OCI-LY1 (cell line): ENCODE measurements around the gene PLEKHJ1.
A peak's percentile ranks its signal among the peaks of the same experiment; 100 is the strongest.

Experiments used
- H2AFZ ChIP-seq: fragments of 200-600 bp; sonication (generic), shearing (Covaris generic); 2 replicates; pipeline ENCODE4 v1.6.0; 2014; ENCODE audit warnings: antibody characterized with exemption, mild to moderate bottlenecking, low read length
- H3F3A ChIP-seq: fragments of 200-600 bp; sonication (generic), shearing (Covaris generic); 2 replicates; pipeline ENCODE4 v1.6.0; 2014; ENCODE audit warnings: mild to moderate bottlenecking, antibody characterized with exemption, low read length, moderate library complexity; ENCODE audit not compliant: insufficient read depth
- H3K27ac ChIP-seq: fragments of 200-600 bp; sonication (generic); 2 replicates; pipeline ENCODE4 v1.5.1; 2014; ENCODE audit warnings: low read length, mixed run types, mild to moderate bottlenecking, low read depth; ENCODE audit not compliant: poor library complexity, severe bottlenecking
- H3K27me3 ChIP-seq: fragments of 200-600 bp; sonication (generic); 2 replicates; pipeline ENCODE4 v1.6.0; 2014; ENCODE audit warnings: antibody characterized with exemption, mild to moderate bottlenecking, low read length, moderate library complexity; ENCODE audit not compliant: insufficient read depth
- H3K36me3 ChIP-seq: fragments of 200-600 bp; sonication (generic); 2 replicates; pipeline ENCODE4 v1.6.1; 2014; ENCODE audit warnings: mild to moderate bottlenecking, antibody characterized with exemption, low read length, moderate library complexity, mixed read lengths; ENCODE audit not compliant: insufficient read depth
- H3K4me1 ChIP-seq: fragments of 200-600 bp; sonication (generic); 2 replicates; pipeline ENCODE4 v1.5.1; 2014; ENCODE audit warnings: mild to moderate bottlenecking, low read length, moderate library complexity; ENCODE audit not compliant: insufficient read depth, severe bottlenecking
- H3K4me2 ChIP-seq: fragments of 200-600 bp; sonication (generic), shearing (Covaris generic); 2 replicates; pipeline ENCODE4 v1.6.1; 2014; ENCODE audit warnings: low read length
- H3K4me3 ChIP-seq: fragments of 200-600 bp; sonication (generic); 2 replicates; pipeline ENCODE4 v1.5.1; 2014; ENCODE audit warnings: low read length, low read depth, mild to moderate bottlenecking, mixed read lengths; ENCODE audit not compliant: poor library complexity, severe bottlenecking
- H3K79me2 ChIP-seq: fragments of 200-600 bp; shearing (Covaris generic); 2 replicates; pipeline ENCODE4 v1.6.1; 2016; ENCODE audit warnings: mixed run types, low read length, mixed read lengths; ENCODE audit not compliant: insufficient read depth
- H3K9ac ChIP-seq: fragments of 200-600 bp; sonication (generic), shearing (Covaris generic); 2 replicates; pipeline ENCODE4 v1.6.1; 2014; ENCODE audit warnings: mild to moderate bottlenecking, low read length, mixed read lengths
- H3K9me2 ChIP-seq: fragments of 200-600 bp; sonication (generic), shearing (Covaris generic); 2 replicates; pipeline ENCODE4 v1.6.1; 2014; ENCODE audit warnings: low read depth, mild to moderate bottlenecking, low read length, mixed read lengths
- H3K9me3 ChIP-seq: fragments of 200-600 bp; shearing (Covaris generic); 2 replicates; pipeline ENCODE4 v1.6.1; 2014; ENCODE audit warnings: low read length, mixed read lengths
- H4K20me1 ChIP-seq: fragments of 200-600 bp; sonication (generic), shearing (Covaris generic); 2 replicates; pipeline ENCODE4 v1.6.0; 2016; ENCODE audit warnings: mild to moderate bottlenecking, low read length; ENCODE audit not compliant: insufficient read depth
- EZH2 ChIP-seq: fragments of 200-600 bp; sonication (generic), shearing (Covaris generic); IDR thresholded peaks from 2 replicates; pipeline ENCODE4 v1.8.0; 2017; ENCODE audit warnings: borderline replicate concordance, mixed run types, mild to moderate bottlenecking, antibody characterized with exemption, low read length, moderate library complexity, mixed read lengths
- TF ChIP-seq, protein P1 (sequence below): fragments of 200-600 bp; sonication (generic), shearing (Covaris generic); IDR thresholded peaks from 2 replicates; pipeline ENCODE4 v1.5.1; 2017; ENCODE audit warnings: mild to moderate bottlenecking, antibody characterized with exemption, low read length, moderate library complexity, mixed read lengths

PLEKHJ1 gene

DNA sequence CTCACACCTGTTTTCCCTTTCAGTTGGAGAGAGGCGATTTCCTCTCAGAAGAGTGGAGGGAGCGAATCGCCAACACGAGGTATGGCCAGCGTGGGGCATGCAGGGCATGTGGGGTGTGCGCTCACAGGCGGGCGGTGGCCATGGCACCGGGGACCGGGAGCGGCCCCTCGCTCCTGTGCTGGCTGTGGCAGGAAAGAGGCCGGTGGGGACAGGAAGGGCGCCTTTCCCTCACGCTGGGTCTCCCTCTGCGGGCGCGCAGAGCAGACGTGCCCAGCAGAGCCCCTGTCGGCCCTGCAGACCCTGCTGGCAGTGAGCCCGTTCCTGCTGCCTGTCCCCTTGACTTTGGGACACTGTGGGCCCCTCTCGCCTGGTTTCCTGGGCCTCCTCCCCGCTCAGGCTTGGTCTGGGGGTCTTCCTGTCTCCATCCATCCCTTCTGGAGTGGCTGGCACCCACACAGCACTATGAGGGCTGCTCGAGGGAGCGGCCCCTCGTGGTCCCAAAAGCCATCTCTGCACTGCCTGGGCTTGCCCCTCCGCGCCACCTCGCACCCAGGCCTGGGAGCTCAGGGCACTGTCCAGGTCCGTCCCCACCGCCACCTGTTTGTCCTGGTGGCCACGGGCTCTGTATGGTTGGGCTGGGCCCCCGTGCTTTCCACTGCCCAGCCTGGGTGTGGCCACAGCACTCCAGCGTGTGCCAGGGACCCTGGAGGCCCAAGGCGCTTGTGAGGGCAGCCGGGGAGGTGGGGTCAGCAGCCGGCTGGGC, 36.1 kb downstream of the PLEKHJ1 start:
- Histone ChIP-seq H3K4me1 (no peaks in the 10 kb centered on the region), H3K79me2 (no peaks in the 10 kb centered on the region), H4K20me1 (no peaks in the 10 kb centered on the region), H2AFZ (no peak overlapping the region), H3F3A (no peaks in the 10 kb centered on the region), H3K27me3 (no peaks in the 10 kb centered on the region), H3K27ac (no peak overlapping the region), H3K9me2 (no peaks in the 10 kb centered on the region), H3K4me3 (no peak overlapping the region), H3K9ac (no peak overlapping the region), H3K4me2 (no peak overlapping the region), H3K36me3 (no peaks in the 10 kb centered on the region; the same call in 1 of the 2 replicates), H3K9me3 (no peaks in the 10 kb centered on the region)
- TF ChIP-seq EZH2, result no peak

DNA sequence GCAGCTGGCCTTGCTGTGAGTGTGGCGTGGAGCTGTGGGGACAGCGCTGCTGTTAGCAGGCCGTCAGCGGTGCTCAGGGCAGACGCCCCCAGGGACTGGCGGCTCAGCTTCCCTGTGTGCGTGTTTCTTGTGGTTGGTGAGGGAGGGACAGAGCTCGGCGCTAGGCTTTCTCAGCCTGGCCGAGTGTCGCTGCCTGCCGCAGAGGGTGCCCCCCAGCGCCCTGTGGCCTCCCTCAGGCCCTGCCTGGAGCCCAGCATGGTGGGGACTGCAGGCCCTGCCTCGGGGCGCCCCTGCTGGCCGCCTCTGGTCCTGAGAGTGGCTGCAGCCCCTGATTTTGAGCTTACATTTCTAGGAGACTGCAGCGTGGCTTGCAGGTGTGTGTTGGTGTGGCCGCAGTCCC, 36.9 kb downstream of the PLEKHJ1 start:
- no peaks in the 10 kb centered on the region for H3F3A ChIP-seq
- no peaks in the 10 kb centered on the region for H3K79me2 ChIP-seq
- H3K9ac ChIP-seq, result no peak overlapping the region
- H3K36me3 ChIP-seq, result no peaks in the 10 kb centered on the region; the same call in 1 of the 2 replicates
- no peak overlapping the region for H3K4me2 ChIP-seq
- H3K9me3 ChIP-seq, result no peaks in the 10 kb centered on the region
- no peaks in the 10 kb centered on the region for H3K9me2 ChIP-seq
- H3K27ac ChIP-seq, result no peak overlapping the region
- no peaks in the 10 kb centered on the region for H3K27me3 ChIP-seq
- TF ChIP-seq EZH2, result no peak
- TF ChIP-seq, protein P1, sequence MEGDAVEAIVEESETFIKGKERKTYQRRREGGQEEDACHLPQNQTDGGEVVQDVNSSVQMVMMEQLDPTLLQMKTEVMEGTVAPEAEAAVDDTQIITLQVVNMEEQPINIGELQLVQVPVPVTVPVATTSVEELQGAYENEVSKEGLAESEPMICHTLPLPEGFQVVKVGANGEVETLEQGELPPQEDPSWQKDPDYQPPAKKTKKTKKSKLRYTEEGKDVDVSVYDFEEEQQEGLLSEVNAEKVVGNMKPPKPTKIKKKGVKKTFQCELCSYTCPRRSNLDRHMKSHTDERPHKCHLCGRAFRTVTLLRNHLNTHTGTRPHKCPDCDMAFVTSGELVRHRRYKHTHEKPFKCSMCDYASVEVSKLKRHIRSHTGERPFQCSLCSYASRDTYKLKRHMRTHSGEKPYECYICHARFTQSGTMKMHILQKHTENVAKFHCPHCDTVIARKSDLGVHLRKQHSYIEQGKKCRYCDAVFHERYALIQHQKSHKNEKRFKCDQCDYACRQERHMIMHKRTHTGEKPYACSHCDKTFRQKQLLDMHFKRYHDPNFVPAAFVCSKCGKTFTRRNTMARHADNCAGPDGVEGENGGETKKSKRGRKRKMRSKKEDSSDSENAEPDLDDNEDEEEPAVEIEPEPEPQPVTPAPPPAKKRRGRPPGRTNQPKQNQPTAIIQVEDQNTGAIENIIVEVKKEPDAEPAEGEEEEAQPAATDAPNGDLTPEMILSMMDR, result peak; percentile 45; the same call in 1 of the 2 replicates
- H3K4me1 ChIP-seq, result no peaks in the 10 kb centered on the region
- no peak overlapping the region for H3K4me3 ChIP-seq
- H2AFZ ChIP-seq, result no peak overlapping the region
- no peaks in the 10 kb centered on the region for H4K20me1 ChIP-seq

DNA sequence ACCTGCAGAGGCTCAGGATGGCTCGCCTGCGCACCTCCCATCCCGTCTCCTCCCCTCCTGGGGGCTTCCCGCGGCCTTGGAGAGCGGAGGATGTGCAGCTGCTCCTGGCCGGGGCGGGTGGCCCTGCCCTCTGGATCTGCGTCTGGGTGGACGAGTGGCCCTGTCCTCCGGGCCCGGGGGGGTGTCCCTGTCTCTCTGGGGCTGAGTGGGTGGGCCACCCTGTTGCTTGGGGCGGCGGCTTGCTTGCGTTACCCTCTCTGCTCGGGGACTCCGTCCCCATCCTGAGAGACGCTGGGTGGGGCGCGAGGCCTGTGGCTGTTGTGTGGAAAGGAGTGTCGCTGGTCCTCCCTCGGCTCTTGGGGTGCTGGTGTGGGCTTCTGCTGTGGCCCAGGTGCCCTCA, 37.8 kb downstream of the PLEKHJ1 start:
- Histone ChIP-seq H2AFZ (no peak overlapping the region), H3K4me2 (no peak overlapping the region), H4K20me1 (no peaks in the 10 kb centered on the region), H3K9me3 (no peaks in the 10 kb centered on the region), H3F3A (no peaks in the 10 kb centered on the region), H3K27me3 (no peaks in the 10 kb centered on the region), H3K4me3 (no peak overlapping the region), H3K9me2 (no peaks in the 10 kb centered on the region), H3K27ac (no peak overlapping the region), H3K36me3 (no peaks in the 10 kb centered on the region; the same call in 1 of the 2 replicates), H3K9ac (no peak overlapping the region), H3K79me2 (no peaks in the 10 kb centered on the region), H3K4me1 (no peaks in the 10 kb centered on the region)
- TF ChIP-seq, protein P1, result no peak
- TF ChIP-seq EZH2, result no peak

DNA sequence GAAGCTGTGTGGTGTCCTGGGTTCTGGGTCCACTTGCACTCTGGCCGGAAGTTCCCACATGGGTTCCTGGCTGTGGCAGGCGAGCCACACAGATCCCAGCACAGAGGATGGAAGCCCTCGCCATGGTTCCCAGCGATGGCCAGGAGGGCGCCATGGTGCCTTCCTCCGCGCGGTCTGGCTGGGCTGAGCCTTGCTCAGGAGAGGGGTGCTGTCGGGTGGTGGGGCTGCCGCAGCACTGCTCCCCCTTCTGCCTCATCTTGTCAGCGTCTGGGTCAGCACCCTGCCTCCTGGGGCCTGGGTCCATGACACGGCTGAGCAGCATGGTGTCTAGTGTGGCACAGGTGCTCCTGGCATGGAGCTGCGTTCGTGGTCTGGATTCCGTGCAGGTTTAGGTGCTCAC, 38.9 kb downstream of the PLEKHJ1 start:
- no peaks in the 10 kb centered on the region for H3K4me1 ChIP-seq
- no peaks in the 10 kb centered on the region for H3K9me3 ChIP-seq
- H3K4me2 ChIP-seq, result no peak overlapping the region
- H3K9me2 ChIP-seq, result no peaks in the 10 kb centered on the region
- H4K20me1 ChIP-seq, result no peaks in the 10 kb centered on the region
- H3K79me2 ChIP-seq, result no peaks in the 10 kb centered on the region
- H3K27me3 ChIP-seq, result no peaks in the 10 kb centered on the region
- H2AFZ ChIP-seq, result no peak overlapping the region
- TF ChIP-seq EZH2, result no peak
- TF ChIP-seq, protein P1, result no peak
- no peaks in the 10 kb centered on the region for H3F3A ChIP-seq
- no peak overlapping the region for H3K4me3 ChIP-seq
- H3K36me3 ChIP-seq, result no peaks in the 10 kb centered on the region; the same call in 1 of the 2 replicates
- H3K27ac ChIP-seq, result no peak overlapping the region
- H3K9ac ChIP-seq, result no peak overlapping the region
